K562 (cell line): Measurements from ENCODE around the gene THAP5. TPM values are rescaled to one million over a fixed set of nuclear protein-coding genes. Genes with fewer than 3 reads are reported as not detected.

Source experiments
- ATAC-seq: fragments of 200-7000 bp; cut with Tn5 transposase; 3 replicates; pipeline ENCODE4 v1.9.1; 2020; ENCODE audit warnings: moderate library complexity
- BruUV-seq: library from RNA; stranded (reverse); fragments of 400-500 nt; replicated peaks from 2 replicates; lab custom pipeline; 2021; lab: Mats Ljungman, UMichigan
- CTCF ChIA-PET: fragments of 300-600 bp; formaldehyde crosslinking; extraction: SDS; loops from one replicate; lab custom pipeline; 2021; ENCODE audit warnings: low intra/inter-chr PET ratio; lab: Yijun Ruan, JAX
- POLR2A ChIA-PET: fragments of 300-600, 350-650 bp; sonication (Branson Sonifier 250); formaldehyde crosslinking; extraction: SDS; loops from one replicate; lab custom pipeline; 2021; ENCODE audit warnings: antibody characterized with exemption, inconsistent platforms; lab: Yijun Ruan, JAX
- DNase-seq, 4 experiments: peaks; one replicate each; pipeline versions ENCODE4 v3.0.0 to v3.0.0-alpha.2; 2011 to 2018; ENCODE audit warnings: low spot score in 3 of 4, mixed read lengths in 3 of 4; ENCODE audit errors: extremely low read depth in 1 of 4
- FAIRE-seq: peaks from 2 replicates; lab custom pipeline; 2011; peaks lifted over from hg19 to GRCh38; lab: Jason Lieb, UNC
- H2AFZ ChIP-seq: 2 replicates; pipeline ENCODE4 v1.6.0; 2011; ENCODE audit warnings: low read depth, low read length, control low read depth, inconsistent platforms
- H3K27ac ChIP-seq: fragments of 200-600 bp; 3 replicates; pipeline ENCODE4 v1.8.0; 2011; ENCODE audit warnings: low read depth, mild to moderate bottlenecking, control low read depth, inconsistent platforms, low read length, moderate library complexity, mixed read lengths; ENCODE audit errors: extremely low read depth
- H3K27me3 ChIP-seq, 2 experiments: fragments of 300-600 bp in 1 of 2; 2 replicates in 1 of 2; 3 replicates in 1 of 2; pipeline versions ENCODE4 v1.6.0 to v1.8.0; 2011; ENCODE audit warnings: inconsistent platforms in 2 of 2, low read length in 2 of 2, mild to moderate bottlenecking in 1 of 2, mixed read lengths in 1 of 2, moderate library complexity in 1 of 2; ENCODE audit not compliant: control insufficient read depth in 2 of 2, insufficient read depth in 2 of 2
- H3K36me3 ChIP-seq: fragments of 300-600 bp; 3 replicates; pipeline ENCODE4 v1.8.0; 2011; ENCODE audit warnings: mild to moderate bottlenecking, low read length, inconsistent platforms; ENCODE audit not compliant: control insufficient read depth, insufficient read depth
- H3K4me1 ChIP-seq, 2 experiments: fragments of 200-600 bp in 1 of 2; replicated peaks in 1 of 2; 2 replicates in 1 of 2; 3 replicates in 1 of 2; pipeline versions ENCODE4 v1.5.1 to v1.8.0; 2011; ENCODE audit warnings: inconsistent platforms in 2 of 2, low read length in 2 of 2, mild to moderate bottlenecking in 1 of 2, mixed read lengths in 1 of 2, moderate library complexity in 1 of 2; ENCODE audit not compliant: control insufficient read depth in 2 of 2, insufficient read depth in 2 of 2
- H3K4me2 ChIP-seq: 2 replicates; pipeline ENCODE4 v1.6.1; 2011; ENCODE audit warnings: low read length, control low read depth, inconsistent platforms, mixed read lengths; ENCODE audit not compliant: insufficient read depth
- H3K4me3 ChIP-seq: fragments of 200-600 bp; sonication (generic), shearing (Covaris generic); 2 replicates; pipeline ENCODE4 v1.5.1; 2016; ENCODE audit warnings: control low read depth, inconsistent platforms
- H3K79me2 ChIP-seq: fragments of 200-600 bp; 3 replicates; pipeline ENCODE4 v1.8.0; 2011; ENCODE audit warnings: low read length, inconsistent platforms; ENCODE audit not compliant: control insufficient read depth, insufficient read depth
- H3K9ac ChIP-seq, 2 experiments: 2 replicates each; pipeline versions ENCODE4 v1.6.0 to v1.6.1; 2011; ENCODE audit warnings: low read depth in 2 of 2, low read length in 2 of 2, control low read depth in 1 of 2, inconsistent platforms in 1 of 2, mild to moderate bottlenecking in 1 of 2, mixed read lengths in 1 of 2; ENCODE audit not compliant: insufficient read depth in 1 of 2
- H3K9me1 ChIP-seq: one replicate; pipeline ENCODE4 v1.6.0; 2011; ENCODE audit warnings: inconsistent platforms, mild to moderate bottlenecking, low read length, moderate library complexity; ENCODE audit not compliant: control insufficient read depth, insufficient read depth
- H3K9me3 ChIP-seq: replicated peaks from 2 replicates; pipeline ENCODE4 v1.5.1; 2011; ENCODE audit warnings: low read depth, low read length, inconsistent platforms; ENCODE audit not compliant: control insufficient read depth, insufficient read depth
- H4K20me1 ChIP-seq: replicated peaks from 2 replicates; pipeline ENCODE4 v1.6.1; 2011; ENCODE audit warnings: low read length, inconsistent platforms, mixed read lengths; ENCODE audit not compliant: control insufficient read depth, insufficient read depth
- CCAR2 ChIP-seq: fragments of 200-400 bp; formaldehyde crosslinking; IDR thresholded peaks from 2 replicates; pipeline ENCODE4 v1.6.1; 2017; ENCODE audit warnings: mild to moderate bottlenecking, low read depth, low read length
- DMBX1 ChIP-seq: fragments of 250-450 bp; sonication (Bioruptor Pico); IDR thresholded peaks from 2 replicates; pipeline ENCODE4 v1.8.0; 2022; ENCODE audit warnings: inconsistent platforms, mild to moderate bottlenecking, moderate library complexity, borderline replicate concordance
- EP300 ChIP-seq: IDR thresholded peaks from 2 replicates; pipeline ENCODE4 v1.6.1; 2012; ENCODE audit warnings: low read length, improper control_type of control experiment
- FOXA1 ChIP-seq: fragments of 450-650 bp; IDR thresholded peaks from 2 replicates; pipeline ENCODE4 v1.6.1; 2016; ENCODE audit warnings: mild to moderate bottlenecking, borderline replicate concordance
- HCFC1 ChIP-seq: IDR thresholded peaks from 2 replicates; pipeline ENCODE4 v1.6.1; 2012; ENCODE audit warnings: low read depth, low read length, improper control_type of control experiment
- HSF4 ChIP-seq: fragments of 250-450 bp; sonication (Bioruptor Pico); IDR thresholded peaks from 2 replicates; pipeline ENCODE4 v2.1.2; 2022; ENCODE audit warnings: mild to moderate bottlenecking, moderate library complexity, borderline replicate concordance
- L3MBTL2 ChIP-seq: fragments of 450-650 bp; IDR thresholded peaks from 2 replicates; pipeline ENCODE4 v1.6.1; 2016; ENCODE audit warnings: mild to moderate bottlenecking, moderate library complexity
- MEF2A ChIP-seq: IDR thresholded peaks from 2 replicates; pipeline ENCODE4 v1.6.1; 2011; ENCODE audit warnings: low read depth, mild to moderate bottlenecking, low read length, moderate library complexity; ENCODE audit not compliant: control insufficient read depth
- NFIC ChIP-seq: fragments of 450-650 bp; IDR thresholded peaks from 2 replicates; pipeline ENCODE4 v1.6.1; 2017; ENCODE audit warnings: mild to moderate bottlenecking, inconsistent platforms
- RBM39 ChIP-seq: fragments of 200-400 bp; formaldehyde crosslinking; optimal IDR thresholded peaks from 2 replicates; pipeline ENCODE3; 2018; ENCODE audit warnings: low read depth, low read length
- SMARCA5 ChIP-seq: fragments of 450-650 bp; IDR thresholded peaks from 2 replicates; pipeline ENCODE4 v1.6.1; 2016
- THRB ChIP-seq: fragments of 450-650 bp; formaldehyde crosslinking; conservative IDR thresholded peaks from 2 replicates; pipeline ENCODE4 v1.4.0; 2022; ENCODE audit warnings: mild to moderate bottlenecking, missing genetic modification characterization
- ZEB2 ChIP-seq: fragments of 450-650 bp; IDR thresholded peaks from 2 replicates; pipeline ENCODE4 v1.6.1; 2016
- ZMIZ1 ChIP-seq, 2 experiments: fragments of 150-350 bp in 1 of 2; IDR thresholded peaks; 2 replicates each; pipeline ENCODE4 v1.6.1; 2012 to 2016; ENCODE audit warnings: low read depth in 2 of 2, low read length in 2 of 2, mild to moderate bottlenecking in 1 of 2, moderate library complexity in 1 of 2
- ZNF695 ChIP-seq: fragments of 450-650 bp; formaldehyde crosslinking; IDR thresholded peaks from 2 replicates; pipeline ENCODE4 v1.4.0; 2020; ENCODE audit warnings: mild to moderate bottlenecking, moderate library complexity
- ZNF79 ChIP-seq: fragments of 250-450 bp; sonication (Bioruptor Pico); IDR thresholded peaks from 2 replicates; pipeline ENCODE4 v1.4.0; 2020; ENCODE audit warnings: low read depth, mild to moderate bottlenecking, moderate library complexity
- WGBS: fragments of 100-300 bp; shearing (Covaris generic); methylation state at CpG from one replicate; pipeline ENCODE4 v1.1.6; 2016; ENCODE audit warnings: low coverage, mixed read lengths; ENCODE audit not compliant: insufficient coverage; ENCODE audit errors: missing lambda C conversion rate; 5-methylcytosine and 5-hydroxymethylcytosine counted together
- in situ Hi-C: fragments of 300-500 bp; cut with MboI; formaldehyde crosslinking; loops from 4 replicates; pipeline ENCODE4 v1.15.0; 2018; ENCODE audit warnings: inconsistent platforms, mixed read lengths
- intact Hi-C: fragments of 100-400 bp; cut with micrococcal nuclease; formaldehyde crosslinking; loops from 2 replicates; pipeline ENCODE4 v1.14.2; 2022
- polyA plus RNA-seq, 8 experiments: library from polyadenylated mRNA; depleted of rRNA in 4 of 8; stranded (reverse) in 5 of 8; unstranded in 3 of 8; fragments of >200 nt; fragmentation: Nextera tagmentation in 2 of 8; fragmentation: Illumina TruSeq in 1 of 8; extraction: Ambion mirVana in 2 of 8; extraction: Trizol in 1 of 8; gene quantifications; 2 replicates each; pipeline versions ENCODE4 v1.2.1 to v1.2.3, GENCODE V29; 2011 to 2014; ENCODE audit warnings: inconsistent platforms in 1 of 8, missing spikeins in 1 of 8
- total RNA-seq, 7 experiments: library from RNA; depleted of rRNA in 6 of 7; stranded (reverse); fragments of >200 nt in 6 of 7; fragmentation: Illumina TruSeq in 2 of 7; extraction: Trizol in 2 of 7; gene quantifications; 2 replicates each; pipeline versions ENCODE4 v1.2.1 to v1.2.3, GENCODE V29; 2011 to 2021; ENCODE audit warnings: low replicate concordance in 1 of 7

The THAP5 gene
- total and polyA plus RNA-seq, 9 of the 15 experiments (the other 6 are each of a cell fraction or from before 2014, with no cell fraction given): 16.5 to 58.1 (median 28.2) TPM

GRCh38 chr7:108605559-108606201 is 36.2 kb upstream of the THAP5 start (continued):
- TF ChIP-seq HCFC1 (no peak), EP300 (peak; percentile 15; the same call in 1 of the 2 replicates), SMARCA5 (no peak), L3MBTL2 (peak; percentile 31; the same call in 1 of the 2 replicates), THRB (CRISPR knock-in tag) (no peak), ZEB2 (peak; percentile 69; the same call in 1 of the 2 replicates), DMBX1 (CRISPR knock-in tag) (no peak), RBM39 (no peak)
- TF ChIP-seq, all 486 proteins: peak for 9

GRCh38 chr7:108604307-108605077 is 35.0 kb upstream of the THAP5 start:
- POLR2A ChIA-PET: interaction anchor here (0.6 to 1.9 kb wide), 4 partner anchors 12 to 78 kb away, joined by 3 to 8 read pairs (median 4); partner anchors contain the start of genes DNAJB9, PNPLA8 and THAP5
- FAIRE-seq: no peak
- TF ChIP-seq ZNF695 (CRISPR knock-in tag) (no peak), MEF2A (no peak), FOXA1 (no peak), ZNF79 (CRISPR knock-in tag) (no peak), NFIC (no peak), ZMIZ1 (IDR thresholded peaks at IDR 0.05; ENCODE audit: low read depth in 2 of 2, low read length in 2 of 2) (no peak), HSF4 (CRISPR knock-in tag) (no peak), CCAR2 (no peak)

More at GRCh38 chr7:108604307-108605077, 35.0 kb upstream of the THAP5 start:
- Histone ChIP-seq H3K27me3 (peaks cover 1 to 9% of the 10 kb centered on the region in 2 experiments; a peak in 3 of 5 replicates), H3K9ac (no peak overlapping the region), H3K9me1 (no peaks in the 10 kb centered on the region), H2AFZ (peak overlapping the region; percentile 67), H3K36me3 (no peaks in the 10 kb centered on the region), H3K79me2 (no peaks in the 10 kb centered on the region), H3K27ac (no peak overlapping the region), H3K4me1 (peaks cover 0 to 11% of the 10 kb centered on the region in 2 experiments; a peak in 3 of 5 replicates), H3K4me3 (no peak overlapping the region), H4K20me1 (no peaks in the 10 kb centered on the region), H3K4me2 (peak overlapping the region; percentile 42), H3K9me3 (no peaks in the 10 kb centered on the region)
- 32% methylated on average over 11 of the region's 11 CpGs for WGBS
- peak; percentile 79 for ATAC-seq
- BruUV-seq: no TSS peak
- in situ Hi-C loops: no loop called here
- peak; percentile 43 to 69 (median 64) for DNase-seq
- CTCF ChIA-PET: no interaction called here
- intact Hi-C loops: no loop called here
